Naive thymus-derived CD8-positive, alpha-beta T cell (primary cell): ENCODE data around the gene SMURF2. TPM values are rescaled to one million over a fixed set of nuclear protein-coding genes. Genes with fewer than 3 reads are reported as not detected.

ENCODE experiments used
- ATAC-seq, 2 donors: fragments of 150-1000 bp; cut with Tn5 transposase in 1 of 2; sonication (Bioruptor Pico), chemical (Tn5 transposase) in 1 of 2; 1 replicate in 1 of 2; 2 replicates in 1 of 2; pipeline ENCODE4 v1.10.0; 2021; ENCODE audit warnings: mild to moderate bottlenecking in 2 of 2, moderate library complexity in 2 of 2
- POLR2A ChIA-PET: fragments of 350-600 bp; sonication (Branson Sonifier 250); formaldehyde crosslinking; loops from one replicate; lab custom pipeline; 2021; ENCODE audit warnings: antibody characterized with exemption; lab: Charles Lee
- DNase-seq, 10 donors: peaks; one replicate each; pipeline versions ENCODE4 v3.0.0 to v3.0.0-alpha.2; 2020 to 2022
- H3K27ac Mint-ChIP-seq, 10 donors: one replicate each; pipeline ENCODE4 v1.8.0; 2020 to 2022; ENCODE audit warnings: mild to moderate bottlenecking in 10 of 10, mixed read lengths in 10 of 10, moderate library complexity in 4 of 10, inconsistent platforms in 1 of 10
- H3K27me3 Mint-ChIP-seq, 5 donors: one replicate each; pipeline ENCODE4 v1.8.0; 2021 to 2022; ENCODE audit warnings: mixed read lengths in 5 of 5
- H3K36me3 Mint-ChIP-seq, 3 donors: one replicate each; pipeline ENCODE4 v1.8.0; 2020 to 2022; ENCODE audit warnings: mixed read lengths in 3 of 3, mild to moderate bottlenecking in 2 of 3, inconsistent platforms in 1 of 3
- H3K4me1 Mint-ChIP-seq, 4 donors: one replicate each; pipeline ENCODE4 v1.8.0; 2021 to 2022; ENCODE audit warnings: mixed read lengths in 4 of 4
- H3K4me3 Mint-ChIP-seq, 10 donors: one replicate each; pipeline ENCODE4 v1.8.0; 2020 to 2022; ENCODE audit warnings: mild to moderate bottlenecking in 10 of 10, mixed read lengths in 10 of 10, moderate library complexity in 6 of 10, inconsistent platforms in 1 of 10
- H3K9me3 Mint-ChIP-seq, 9 donors: one replicate each; pipeline ENCODE4 v1.8.0; 2020 to 2022; ENCODE audit warnings: mixed read lengths in 9 of 9, mild to moderate bottlenecking in 3 of 9, inconsistent platforms in 1 of 9, moderate library complexity in 1 of 9
- polyA plus RNA-seq, 3 donors: library from polyadenylated mRNA; unstranded; fragments of 300-500 nt; fragmentation: Illumina TruSeq; gene quantifications; one replicate each; pipeline ENCODE4 v1.2.3, GENCODE V29; 2021
- total RNA-seq, 8 experiments: library from RNA in 2 of 8; stranded (reverse) in 2 of 8; gene quantifications; one replicate each; pipeline ENCODE4 v1.2.3 and lab custom pipeline; 2021 to 2026

The SMURF2 gene
- total and polyA plus RNA-seq, 5 experiments from 2014 or later: 6.1 to 40.1 (median 11.0) TPM

DNA sequence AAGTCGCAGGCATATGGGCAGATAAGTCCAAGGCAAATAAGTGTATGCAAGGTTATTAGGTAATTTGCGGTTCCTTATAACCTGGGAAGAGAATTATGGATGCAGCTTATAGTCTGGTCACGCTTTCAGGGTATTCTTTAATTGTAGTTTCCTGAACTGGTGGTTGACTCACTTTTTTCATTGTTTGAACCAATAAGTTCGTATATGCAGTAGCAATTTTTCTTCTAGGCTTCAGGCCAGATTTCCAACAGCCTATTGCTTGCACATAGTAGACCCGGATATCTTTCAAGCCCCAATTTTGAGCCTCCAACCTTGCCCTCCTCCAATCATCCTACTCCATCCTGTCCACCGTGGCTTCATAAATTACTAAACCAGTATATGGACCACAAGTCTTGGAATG is 142.5 kb downstream of the SMURF2 start:
- Mint-ChIP-seq H3K27me3 (no peaks in the 10 kb centered on the region), H3K4me1 (peaks cover 11 to 24% (median 14%) of the 10 kb centered on the region in 4 donors), H3K36me3 (peaks cover 0 to 90% (median 8%) of the 10 kb centered on the region in 3 donors), H3K9me3 (no peaks in the 10 kb centered on the region), H3K27ac (no peak overlapping the region), H3K4me3 (no peak overlapping the region)
- DNase-seq: no peak
- no peak for ATAC-seq
- POLR2A ChIA-PET: interaction anchor here (0.6 to 1.9 kb wide), 4 partner anchors 12 to 1512 kb away, joined by 3 to 13 read pairs (median 4); partner anchors contain the start of gene CEP95

DNA sequence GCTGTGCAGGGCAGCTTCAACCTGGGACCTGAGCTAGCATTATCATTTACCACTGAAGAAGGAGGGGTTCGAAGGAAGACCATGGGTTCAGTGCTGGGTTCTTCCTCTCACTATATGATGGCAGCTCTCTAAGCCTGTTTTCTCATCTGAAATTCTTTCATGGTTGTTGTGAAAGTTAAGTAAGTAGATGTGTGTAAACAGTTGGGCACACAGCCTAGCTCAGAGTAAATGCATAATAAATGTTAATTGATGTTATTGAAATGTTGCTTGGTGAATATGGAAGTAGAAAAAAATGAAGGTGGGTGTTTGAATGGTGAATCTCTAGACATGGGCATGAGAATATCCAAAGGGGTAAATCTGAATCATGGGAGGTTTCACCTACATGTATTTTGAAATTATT is 146.3 kb downstream of the SMURF2 start:
- Mint-ChIP-seq H3K27ac (peak overlapping the region in 2 of 10 donors; percentile 17 to 27), H3K36me3 (peaks cover 0 to 94% (median 8%) of the 10 kb centered on the region in 3 donors), H3K4me1 (peaks cover 16 to 37% (median 25%) of the 10 kb centered on the region in 4 donors), H3K9me3 (no peaks in the 10 kb centered on the region), H3K27me3 (no peaks in the 10 kb centered on the region), H3K4me3 (no peak overlapping the region)
- POLR2A ChIA-PET: interaction anchor here (1.1 to 1.8 kb wide), 2 partner anchors 9 to 11 kb away, joined by 4 to 10 read pairs; partner anchors contain the start of genes CEP95 and DDX5
- DNase-seq: no peak
- ATAC-seq: no peak

DNA sequence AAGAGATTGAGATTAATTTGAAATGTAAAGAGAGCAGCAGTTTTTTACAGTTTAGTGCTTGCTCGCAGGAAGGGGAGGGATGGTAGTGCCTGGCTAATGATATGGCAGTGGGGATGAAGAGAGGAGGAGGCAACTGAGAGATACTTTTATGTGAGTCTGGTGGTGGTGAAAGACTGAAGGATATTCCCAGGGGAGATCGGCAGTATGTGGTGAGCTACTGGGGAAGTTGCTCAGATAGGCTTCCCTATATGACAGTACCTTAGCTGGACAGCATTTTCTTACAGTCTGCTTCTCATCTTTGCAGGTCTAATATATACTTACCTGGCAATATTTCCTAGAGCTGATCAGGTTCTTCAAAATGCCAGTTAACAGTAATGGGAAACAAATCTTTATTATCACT is 146.7 kb downstream of the SMURF2 start:
- Mint-ChIP-seq H3K4me1 (peaks cover 19 to 41% (median 26%) of the 10 kb centered on the region in 4 donors), H3K4me3 (no peak overlapping the region), H3K27ac (peak overlapping the region in 4 of 10 donors; percentile 3 to 25 (median 20)), H3K9me3 (no peaks in the 10 kb centered on the region), H3K36me3 (peaks cover 0 to 97% (median 8%) of the 10 kb centered on the region in 3 donors), H3K27me3 (no peaks in the 10 kb centered on the region)
- DNase-seq: no peak
- ATAC-seq: no peak
- POLR2A ChIA-PET: interaction anchor here (1.1 to 1.8 kb wide), 2 partner anchors 9 to 10 kb away, joined by 4 to 10 read pairs; partner anchors contain the start of genes CEP95 and DDX5

DNA sequence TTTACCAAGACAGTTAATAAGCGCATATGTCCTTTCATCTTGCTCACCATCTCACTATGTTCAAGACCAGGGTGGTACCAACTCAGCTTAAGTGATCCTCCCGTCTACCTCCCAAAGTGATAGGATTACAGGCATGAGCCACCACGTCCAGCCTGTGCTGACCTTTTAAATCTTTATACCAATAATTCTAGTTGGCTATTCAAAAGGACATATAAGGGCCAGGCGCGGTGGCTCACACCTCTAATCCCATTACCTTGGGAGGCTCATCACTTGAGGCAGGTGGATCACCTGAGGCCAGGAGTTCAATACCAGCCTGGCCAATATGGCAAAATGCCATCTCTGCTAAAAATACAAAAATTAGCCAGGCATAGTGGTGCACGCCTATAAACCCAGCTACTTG is 152.9 kb downstream of the SMURF2 start:
- POLR2A ChIA-PET: interaction anchor here (2.2 kb wide), 1 partner anchor 13 kb away, joined by 8 read pairs; the partner anchor contains the start of gene POLG2

DNA sequence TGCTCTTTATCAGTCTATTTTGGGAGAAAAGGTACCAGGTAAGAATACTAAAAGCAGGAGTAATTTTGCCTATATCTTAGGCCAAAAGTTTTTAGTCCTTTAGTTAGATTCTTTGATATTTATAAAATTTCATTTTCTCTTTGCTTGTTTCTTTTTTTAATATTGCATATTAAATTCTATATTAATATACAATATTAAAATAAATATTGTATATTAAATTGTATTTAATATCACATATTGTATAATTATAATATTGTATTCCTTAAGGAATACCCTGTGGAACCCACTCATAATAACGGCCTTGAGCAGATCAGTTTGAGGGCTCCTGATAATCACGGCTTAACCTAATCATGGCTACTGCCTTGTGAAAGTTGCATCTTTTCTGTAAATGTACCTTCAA is 153.4 kb downstream of the SMURF2 start:
- no peak for DNase-seq
- POLR2A ChIA-PET: interaction anchor here (2.2 kb wide), 1 partner anchor 12 kb away, joined by 8 read pairs; the partner anchor contains the start of gene POLG2
- Mint-ChIP-seq H3K9me3 (peaks cover 0 to 6% (median 0%) of the 10 kb centered on the region in 9 donors), H3K4me3 (peak overlapping the region in 9 of 10 donors; percentile 58 to 100 (median 98)), H3K27me3 (peaks cover 0 to 6% (median 0%) of the 10 kb centered on the region in 5 donors), H3K4me1 (peaks cover 23 to 74% (median 48%) of the 10 kb centered on the region in 4 donors), H3K27ac (no peak overlapping the region), H3K36me3 (peaks cover 15 to 77% (median 24%) of the 10 kb centered on the region in 3 donors)
- no peak for ATAC-seq

More for the DNA sequence above, 152.9 kb downstream of the SMURF2 start:
- Mint-ChIP-seq H3K27ac (no peak overlapping the region), H3K27me3 (peaks cover 0 to 6% (median 0%) of the 10 kb centered on the region in 5 donors), H3K9me3 (peaks cover 0 to 6% (median 0%) of the 10 kb centered on the region in 9 donors), H3K4me1 (peaks cover 23 to 69% (median 44%) of the 10 kb centered on the region in 4 donors), H3K4me3 (peak overlapping the region in 8 of 10 donors; percentile 28 to 100 (median 42)), H3K36me3 (peaks cover 15 to 77% (median 21%) of the 10 kb centered on the region in 3 donors)
- DNase-seq (no peak), ATAC-seq (no peak)

DNA sequence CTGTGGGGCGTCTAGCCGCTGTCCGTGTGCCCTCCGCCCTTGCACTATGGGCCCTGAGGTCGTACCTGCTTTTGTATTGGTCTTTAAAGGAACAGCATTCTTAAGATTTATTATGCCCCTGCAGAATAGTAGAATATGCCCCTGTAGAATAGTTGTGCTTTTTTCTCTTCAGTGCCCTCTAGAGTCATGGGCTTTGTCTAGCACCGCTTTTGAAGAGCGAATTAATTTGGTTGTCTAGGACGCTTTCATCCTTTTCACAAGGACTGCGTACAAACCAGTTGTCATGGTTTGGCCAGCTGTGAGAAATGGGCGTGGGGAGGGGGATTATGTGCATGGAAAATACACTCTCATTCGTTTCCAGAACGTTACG is 154.7 kb downstream of the SMURF2 start:
- DNase-seq (peak in 9 of 10 donors; percentile 17 to 78 (median 51)), ATAC-seq (peak; percentile 40 to 45)
- Mint-ChIP-seq H3K27ac (peak overlapping the region; percentile 99 to 100 (median 100)), H3K4me3 (peak overlapping the region; percentile 98 to 100 (median 100)), H3K9me3 (peaks cover 0 to 6% (median 0%) of the 10 kb centered on the region in 9 donors), H3K36me3 (peaks cover 23 to 77% (median 35%) of the 10 kb centered on the region in 3 donors), H3K27me3 (peaks cover 0 to 6% (median 0%) of the 10 kb centered on the region in 5 donors), H3K4me1 (peaks cover 28 to 78% (median 54%) of the 10 kb centered on the region in 4 donors)
- POLR2A ChIA-PET: interaction anchor here (0.6 to 4.9 kb wide), 40 partner anchors 8 to 885 kb away, joined by 3 to 233 read pairs (median 5); partner anchors contain the start of genes ICAM2, LIMD2, LRRC37A3 and MAP3K3

DNA sequence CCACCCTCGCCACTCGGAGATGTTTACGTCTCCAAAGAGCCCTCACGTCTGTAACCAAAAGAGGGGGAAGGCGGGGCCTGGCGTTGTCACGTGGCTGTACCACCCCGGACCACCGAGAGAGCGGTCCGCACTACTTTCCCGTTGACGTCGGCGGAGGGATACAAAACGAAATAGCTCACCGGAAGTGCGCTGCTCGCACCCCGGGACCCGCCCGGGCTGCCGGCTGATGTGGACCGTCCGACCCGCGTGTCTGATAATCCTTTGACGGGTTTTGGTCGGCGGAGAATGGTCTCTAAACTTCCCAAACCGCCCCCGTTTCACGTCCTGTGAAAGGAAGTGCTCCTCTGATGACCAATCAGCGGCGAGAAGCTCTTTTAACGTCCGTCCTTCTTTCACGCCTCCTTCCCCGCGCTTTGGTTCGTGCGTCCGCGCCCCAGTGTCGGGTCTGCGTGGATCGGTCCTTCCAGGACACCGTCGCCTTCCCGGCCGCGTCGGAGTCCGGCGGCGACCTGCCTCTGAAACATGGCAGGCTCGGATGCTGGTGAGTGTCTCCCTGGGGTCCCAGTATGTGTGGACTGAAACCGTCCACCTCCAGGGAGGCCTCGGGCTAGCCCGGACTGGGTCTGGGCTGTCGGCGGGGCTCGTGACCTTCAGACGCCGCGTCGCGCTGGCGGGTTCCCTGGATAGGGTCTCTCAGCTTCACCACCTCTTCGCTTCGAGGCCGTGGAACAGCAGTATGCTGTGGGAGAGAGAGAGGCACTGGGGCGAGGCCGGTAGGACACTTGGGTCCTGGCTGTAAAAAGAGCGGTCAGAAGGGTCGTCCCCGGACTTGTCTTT is 155.3 kb downstream of the SMURF2 start, which contains the start of gene CEP95:
Gene CEP95 (plus strand): TSS at position 402 of the 837 bp plus-strand sequence. CDS start 121 bp downstream, at position 523.
- POLR2A ChIA-PET: interaction anchor here (0.6 to 4.9 kb wide), 53 partner anchors 9 to 976 kb away, joined by 3 to 233 read pairs (median 5); partner anchors contain the start of genes CCDC47, DDX42, ERN1 and ICAM2
- H3K27me3 Mint-ChIP-seq: peaks cover 0 to 6% (median 0%) of the 10 kb centered on the region in 5 donors
- peaks cover 23 to 79% (median 42%) of the 10 kb centered on the region in 3 donors for H3K36me3 Mint-ChIP-seq
- peaks cover 30 to 81% (median 57%) of the 10 kb centered on the region in 4 donors for H3K4me1 Mint-ChIP-seq
- H3K4me3 Mint-ChIP-seq: peak within 1 kb of the TSS; percentile 98 to 100 (median 100)
- H3K9me3 Mint-ChIP-seq: peaks cover 0 to 6% (median 0%) of the 10 kb centered on the region in 9 donors
- DNase-seq: peak; percentile 88 to 99 (median 96)
- H3K27ac Mint-ChIP-seq: peak within 1 kb of the TSS; percentile 99 to 100 (median 100)
- peak; percentile 60 to 70 for ATAC-seq

DNA sequence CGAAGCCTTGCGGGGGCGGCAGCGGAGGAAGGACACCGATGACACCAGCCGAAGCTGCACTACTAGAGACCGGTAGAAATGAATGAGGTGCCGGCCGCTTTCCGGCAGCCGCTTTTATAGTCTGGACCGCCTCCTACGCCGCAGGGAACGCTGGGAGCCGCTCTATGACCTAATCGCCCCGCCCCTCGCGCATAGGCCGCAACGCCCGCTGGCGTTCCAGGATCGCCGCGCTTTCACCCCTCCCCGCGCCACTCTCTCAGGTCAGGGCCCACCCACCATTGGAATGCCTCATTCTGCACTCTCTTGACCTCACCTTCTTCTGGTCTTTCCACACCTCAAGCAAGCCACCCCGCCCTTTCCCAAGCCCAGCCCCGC is 155.9 kb downstream of the SMURF2 start, which contains the start of gene DDX5:
Gene DDX5 (minus strand): TSS at position 89 of the 375 bp plus-strand sequence. CDS start 170 bp downstream, outside the sequence.
- DNase-seq (peak; percentile 92 to 99 (median 97)), ATAC-seq (peak in 1 of 2 donors; percentile 63)
- Mint-ChIP-seq H3K36me3 (peaks cover 23 to 79% (median 44%) of the 10 kb centered on the region in 3 donors), H3K9me3 (peaks cover 0 to 6% (median 0%) of the 10 kb centered on the region in 9 donors), H3K4me3 (peak within 1 kb of the TSS; percentile 98 to 100 (median 100)), H3K27me3 (peaks cover 0 to 6% (median 0%) of the 10 kb centered on the region in 5 donors), H3K4me1 (peaks cover 34 to 82% (median 59%) of the 10 kb centered on the region in 4 donors), H3K27ac (peak within 1 kb of the TSS; percentile 99 to 100 (median 100))
- POLR2A ChIA-PET: interaction anchor here (0.6 to 4.9 kb wide), 50 partner anchors 10 to 975 kb away, joined by 3 to 233 read pairs (median 5); partner anchors contain the start of genes CCDC47, DDX42, ERN1 and ICAM2

DNA sequence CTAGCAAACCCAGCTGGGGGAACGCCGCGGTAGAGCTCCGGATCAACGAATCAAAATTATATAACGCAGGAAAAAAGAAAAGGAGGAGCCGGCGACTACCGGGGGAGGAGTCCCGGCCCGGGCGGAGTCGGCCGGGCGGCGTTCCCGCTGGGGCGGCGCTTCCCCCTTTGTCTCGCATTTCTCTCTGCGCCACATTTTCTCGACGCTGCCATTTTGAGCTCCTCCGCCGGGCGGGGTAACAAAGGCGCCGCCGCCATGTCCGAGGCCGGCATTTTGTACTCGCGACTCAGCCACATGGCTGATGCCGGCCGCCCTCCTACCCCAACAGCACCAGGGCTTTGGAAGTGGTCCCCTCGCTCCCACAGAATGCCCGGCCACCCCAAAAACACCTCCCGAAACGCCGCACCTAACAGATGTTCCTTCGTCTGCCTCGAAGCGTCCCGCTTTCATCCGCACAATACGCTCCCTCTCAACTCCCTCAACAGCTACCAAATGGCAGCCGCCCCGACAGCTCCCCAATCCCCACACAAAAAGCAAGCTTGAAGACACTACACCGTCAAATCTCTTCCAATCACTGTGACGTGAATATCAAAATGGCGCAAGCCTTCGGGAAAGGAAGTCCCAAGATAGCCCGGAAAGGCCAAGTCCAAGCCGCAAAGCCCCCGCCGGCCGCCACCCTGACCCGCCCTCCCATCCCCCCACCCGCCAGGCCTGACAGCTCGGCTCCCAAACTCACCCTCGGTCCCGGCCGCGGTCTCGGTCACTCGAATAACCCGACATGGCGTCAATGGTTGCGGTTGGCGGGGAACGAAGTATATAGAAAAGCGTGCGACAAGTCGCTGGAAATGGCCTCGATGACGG is 156.5 kb downstream of the SMURF2 start:
- peaks cover 0 to 6% (median 0%) of the 10 kb centered on the region in 9 donors for H3K9me3 Mint-ChIP-seq
- POLR2A ChIA-PET: interaction anchor here (0.5 to 4.9 kb wide), 49 partner anchors 8 to 974 kb away, joined by 3 to 233 read pairs (median 4); partner anchors contain the start of genes CCDC47, DDX42, ERN1 and ICAM2

DNA sequence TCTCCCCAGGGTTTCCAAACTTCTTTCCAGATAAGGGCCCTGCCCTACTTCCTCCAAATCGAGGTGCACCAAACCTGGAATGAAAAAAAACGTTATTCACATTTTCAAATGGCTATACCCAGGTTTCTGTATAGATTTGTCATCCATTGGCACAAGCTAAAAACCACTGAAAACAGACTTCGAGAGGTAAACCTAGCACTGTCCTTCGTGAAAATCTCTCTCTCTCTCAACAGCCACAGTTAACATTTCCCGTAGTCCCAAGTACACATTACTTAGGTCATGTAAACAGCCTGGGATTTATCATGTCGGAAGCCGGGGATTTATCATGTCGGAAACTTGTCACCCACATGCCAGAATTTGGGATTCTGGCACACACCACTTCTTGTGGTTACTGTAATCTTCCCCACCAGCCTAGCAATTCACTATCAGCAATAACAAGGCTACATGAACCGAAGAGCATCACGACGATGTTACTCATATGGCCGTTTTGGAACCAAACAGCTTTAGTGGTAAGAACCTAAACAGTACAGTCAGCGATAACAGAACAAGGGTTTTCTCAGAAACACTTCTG is 157.3 kb downstream of the SMURF2 start:
- H3K4me3 Mint-ChIP-seq: peak overlapping the region; percentile 98 to 100 (median 100)
- ATAC-seq: no peak

More for the DNA sequence above, 156.5 kb downstream of the SMURF2 start:
- Mint-ChIP-seq H3K4me3 (peak overlapping the region; percentile 98 to 100 (median 100)), H3K36me3 (peaks cover 23 to 79% (median 50%) of the 10 kb centered on the region in 3 donors), H3K27me3 (peaks cover 0 to 6% (median 0%) of the 10 kb centered on the region in 5 donors), H3K4me1 (peaks cover 33 to 83% (median 64%) of the 10 kb centered on the region in 4 donors), H3K27ac (peak overlapping the region; percentile 99 to 100 (median 100))
- ATAC-seq: peak; percentile 42 to 45
- DNase-seq: peak; percentile 75 to 95 (median 90)

More for the DNA sequence above, 157.3 kb downstream of the SMURF2 start:
- POLR2A ChIA-PET: interaction anchor here (0.5 to 4.9 kb wide), 33 partner anchors 8 to 807 kb away, joined by 3 to 233 read pairs (median 5); partner anchors contain the start of genes CCDC47, DDX42, ICAM2 and LIMD2
- H3K27ac Mint-ChIP-seq: peak overlapping the region; percentile 99 to 100 (median 100)
- DNase-seq: no peak
- peaks cover 36 to 83% (median 69%) of the 10 kb centered on the region in 4 donors for H3K4me1 Mint-ChIP-seq
- peaks cover 0 to 6% (median 0%) of the 10 kb centered on the region in 5 donors for H3K27me3 Mint-ChIP-seq
- peaks cover 23 to 79% (median 54%) of the 10 kb centered on the region in 3 donors for H3K36me3 Mint-ChIP-seq
- peaks cover 0 to 6% (median 0%) of the 10 kb centered on the region in 9 donors for H3K9me3 Mint-ChIP-seq
